ENCODE measurements around the gene CNBD2.
"Not testable (repeated sequence)": the region's sequence is repeated elsewhere in the genome, so short reads cannot be mapped to it uniquely, and the experiment has no call there.

CNBD2 gene

DNA sequence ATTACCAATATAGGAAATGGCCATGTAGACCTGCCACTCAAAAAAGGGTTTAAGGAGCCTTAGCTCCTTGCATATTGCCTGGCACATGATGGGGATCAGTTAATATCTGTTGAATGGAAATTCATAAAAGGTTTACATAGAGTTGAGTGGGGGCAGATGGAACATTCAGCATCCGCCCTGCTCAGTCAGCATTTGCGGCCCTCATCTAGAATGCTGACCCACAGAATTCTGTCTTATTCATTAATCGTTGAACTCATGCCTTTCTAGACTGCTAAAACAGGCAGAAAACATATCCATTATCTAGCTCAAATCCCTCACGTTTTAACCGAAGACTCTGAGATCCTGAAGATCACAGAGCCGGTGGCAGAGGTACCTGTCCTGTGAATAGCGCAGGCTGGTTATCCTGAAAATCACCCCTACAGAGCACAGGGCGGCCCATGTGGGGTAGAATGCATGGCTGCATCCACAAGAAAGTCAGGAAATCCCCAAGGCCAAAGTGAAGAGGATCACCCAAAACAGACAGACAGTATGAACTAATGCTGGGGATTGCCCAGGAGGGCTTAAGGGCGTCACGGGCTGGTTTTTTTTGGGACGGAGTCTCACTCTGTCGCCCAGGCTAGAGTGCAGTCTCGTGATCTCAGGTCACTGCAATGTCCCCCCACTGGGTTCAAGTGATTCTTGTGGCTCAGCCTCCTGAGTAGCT lies 59.9 kb downstream of the CNBD2 start:
- no peak for DNase-seq

GRCh38 chr20:36030149-36030548 lies 61.8 kb downstream of the CNBD2 start:
- DNase-seq: no peak

- DNase-seq: no peak
These were observed 63.4 kb downstream of the CNBD2 start for GRCh38 chr20:36031806-36032205.

DNA sequence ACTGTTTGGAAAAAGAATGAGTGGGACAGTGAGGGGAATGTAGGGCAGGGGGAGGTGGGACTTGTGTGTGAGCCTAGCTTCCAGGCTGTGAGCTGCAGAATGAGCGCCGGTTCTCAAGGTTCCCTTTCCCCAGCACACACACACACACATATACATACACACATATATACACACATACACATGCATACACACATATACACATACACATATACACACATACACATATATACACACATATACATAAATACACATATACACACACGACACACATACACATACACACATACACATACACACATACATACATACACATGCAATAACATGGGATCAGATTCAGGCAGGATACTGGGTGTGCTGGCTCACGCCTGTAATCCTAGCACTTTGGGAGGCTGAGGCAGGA lies 66.5 kb downstream of the CNBD2 start:
- no peak for DNase-seq

DNA sequence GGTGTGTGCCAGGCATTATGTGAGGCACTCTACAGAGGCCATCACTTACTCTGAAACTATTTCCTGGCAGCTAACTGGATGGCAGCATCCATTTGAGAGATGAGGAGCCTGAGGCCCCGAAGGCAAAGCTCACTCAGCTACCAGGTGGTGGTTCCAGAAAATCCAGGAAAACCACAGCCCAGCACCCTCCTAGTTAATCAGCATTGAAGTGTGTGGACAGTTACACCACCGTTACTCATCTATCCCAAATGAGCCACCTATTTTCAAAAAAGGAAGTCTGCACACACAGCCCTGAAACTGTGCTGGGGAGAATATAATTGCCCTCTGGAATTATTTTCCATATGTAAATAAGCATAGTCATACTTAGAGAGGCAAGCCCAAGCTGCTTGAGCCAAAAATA lies 67.4 kb downstream of the CNBD2 start:
- DNase-seq: peak; percentile 74

GRCh38 chr20:36036688-36037087 lies 68.3 kb downstream of the CNBD2 start:
- DNase-seq: no peak

DNA sequence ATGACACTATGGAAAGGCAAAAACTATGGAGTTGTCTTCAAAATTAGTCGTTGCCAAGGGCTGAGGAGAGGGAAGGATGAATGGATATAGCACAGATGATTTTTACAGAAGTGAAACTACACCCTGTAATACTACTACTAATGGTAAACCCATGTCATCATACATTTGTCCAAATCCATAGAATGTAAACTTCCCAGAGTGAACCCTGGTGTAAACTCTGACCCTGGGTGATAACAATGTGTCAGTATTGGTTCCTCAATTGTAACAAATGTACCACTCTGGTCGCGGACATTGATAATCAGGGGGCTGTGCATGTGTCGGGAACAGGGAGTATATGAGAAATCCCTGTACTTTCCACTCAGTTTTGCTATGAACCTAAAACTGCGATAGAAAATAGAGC lies 72.2 kb downstream of the CNBD2 start:
- DNase-seq: no peak

DNA sequence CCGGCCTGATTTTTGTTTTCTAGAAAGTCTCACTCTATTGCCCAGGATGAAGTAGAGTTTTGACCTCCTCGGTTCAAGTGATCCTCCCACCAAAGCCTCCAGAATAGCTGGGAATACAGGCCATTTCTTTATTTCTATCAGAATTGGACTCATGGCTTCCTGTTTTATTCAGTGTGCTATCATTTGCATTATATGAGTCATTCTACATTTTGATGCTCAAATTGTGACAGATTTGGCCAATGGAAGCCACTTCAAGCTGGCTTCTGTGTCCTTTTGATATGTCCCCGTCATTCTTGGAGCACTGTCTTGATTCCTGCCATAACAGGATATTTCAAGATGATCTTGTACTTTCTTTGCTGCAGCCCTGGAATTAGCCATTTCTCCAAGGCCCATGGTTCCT lies 75.1 kb downstream of the CNBD2 start:
- DNase-seq: no peak

DNA sequence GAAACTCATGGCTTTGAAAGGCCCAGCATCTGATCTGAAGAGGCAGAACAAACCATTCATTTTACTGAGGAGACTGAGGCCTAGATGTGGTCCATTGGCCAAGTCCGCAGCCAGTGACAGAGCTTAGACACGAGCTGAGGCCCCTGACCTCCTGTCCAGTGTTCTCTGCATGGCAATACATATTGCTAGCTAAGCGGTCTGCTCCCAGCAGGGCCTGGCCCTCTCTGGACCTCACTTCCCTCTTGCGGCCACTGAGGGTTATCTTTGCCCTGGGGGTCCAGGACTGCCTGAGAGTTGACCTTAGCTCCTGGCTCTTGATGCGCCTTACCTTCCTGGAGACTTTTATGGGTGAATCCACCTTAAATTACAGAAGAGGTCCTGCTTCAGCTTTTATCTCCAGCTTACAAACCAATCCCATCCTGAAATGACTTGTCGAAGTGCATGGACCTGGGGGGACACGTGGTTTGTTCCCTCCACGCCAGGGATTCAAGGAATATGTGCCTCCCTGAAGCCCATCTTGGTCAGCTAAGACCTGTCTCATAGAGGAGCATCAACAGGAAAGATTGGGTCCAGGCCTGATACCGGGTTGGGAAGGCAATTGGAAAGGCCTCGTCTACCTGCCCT lies 75.6 kb downstream of the CNBD2 start:
- no peak for DNase-seq

DNA sequence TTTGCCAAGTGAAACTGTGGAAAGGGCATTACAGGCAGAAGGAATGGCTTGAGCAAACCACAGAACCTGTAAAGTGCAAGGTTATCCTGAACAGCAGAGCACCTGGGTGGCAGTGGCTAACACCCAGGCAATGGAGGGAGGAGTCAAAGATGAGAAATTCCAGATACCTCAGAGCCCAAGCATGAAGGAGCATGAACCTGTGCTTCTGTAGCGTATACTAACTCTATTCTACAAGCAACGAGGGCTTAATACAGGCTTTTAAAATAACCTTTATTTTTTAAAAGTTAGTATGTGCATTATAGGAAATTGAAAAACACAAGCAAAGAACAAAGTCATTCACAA lies 77.0 kb downstream of the CNBD2 start:
- no peak for DNase-seq

DNA sequence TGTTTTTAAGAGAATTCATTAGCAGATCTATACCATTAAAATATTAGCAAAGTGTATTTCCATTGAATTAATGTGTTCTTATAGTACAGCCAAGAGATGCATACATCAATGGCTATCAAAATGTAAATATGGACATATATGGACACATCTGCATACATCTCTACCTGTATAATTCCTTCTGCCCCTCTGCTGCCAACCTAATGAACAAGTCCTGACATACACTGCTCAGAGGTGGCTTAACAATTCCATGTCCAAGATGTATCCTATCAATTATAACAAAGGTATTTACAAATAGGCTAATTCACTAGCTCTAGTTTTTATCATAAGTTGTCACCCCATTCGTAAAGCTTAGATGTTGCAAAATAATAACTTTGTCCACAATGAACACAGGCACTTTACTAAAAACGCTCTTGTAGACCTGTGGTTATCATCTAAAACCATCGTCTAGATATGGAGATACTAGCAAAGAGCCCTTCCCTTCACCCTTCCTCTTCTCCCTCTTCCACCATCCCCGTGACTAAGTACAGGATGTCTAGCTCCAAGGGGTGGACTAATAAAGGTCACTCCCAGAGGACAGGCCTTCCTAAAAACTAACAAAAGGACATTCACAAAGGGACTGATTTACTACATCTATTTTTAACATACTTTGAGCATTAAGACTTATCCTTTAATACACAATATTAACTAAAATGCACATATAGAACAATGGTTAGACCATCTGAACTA lies 77.8 kb downstream of the CNBD2 start:
- DNase-seq: not testable (repeated sequence)

- DNase-seq: not testable (repeated sequence)
These were observed 81.0 kb downstream of the CNBD2 start for GRCh38 chr20:36049408-36049807.

- peak; percentile 84 for DNase-seq
These were observed 82.3 kb downstream of the CNBD2 start for GRCh38 chr20:36050436-36051317.

DNA sequence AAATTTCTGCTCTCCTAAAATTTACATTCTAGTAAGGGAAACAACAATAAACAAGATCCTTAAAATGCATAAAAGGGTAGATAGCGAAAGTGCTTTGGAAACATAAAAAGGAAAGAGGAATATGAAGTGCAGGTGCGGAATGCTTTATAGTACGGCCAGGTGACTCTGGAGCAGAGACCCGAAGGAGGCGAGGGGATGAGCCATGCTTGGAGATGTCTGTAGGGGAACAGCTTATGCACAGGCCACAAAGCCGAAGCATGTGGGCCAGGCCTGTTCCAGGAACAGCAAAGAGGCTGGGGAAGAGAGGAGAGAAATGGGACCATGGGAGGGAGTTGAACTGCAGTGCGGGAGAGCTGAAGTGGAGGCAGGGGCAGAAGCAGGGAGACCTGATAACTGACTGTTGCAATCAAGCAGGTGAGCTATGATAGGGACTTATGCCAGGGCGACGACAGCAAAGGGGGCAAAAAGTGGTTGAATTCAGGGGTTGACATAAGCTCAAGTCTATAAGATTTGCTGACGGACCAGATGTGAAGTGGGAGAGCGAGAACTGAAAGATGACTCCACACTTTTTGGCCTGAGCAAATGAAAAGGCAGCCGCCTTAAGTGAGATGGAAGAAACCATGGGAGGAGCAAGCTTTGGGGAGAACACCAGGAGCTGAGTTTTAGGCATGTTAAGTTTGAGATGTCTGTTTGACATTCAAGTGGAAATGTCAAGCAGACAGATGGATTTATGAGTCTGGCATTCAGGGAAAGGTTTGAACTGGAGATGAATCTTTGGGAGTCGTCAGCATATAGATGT lies 83.1 kb downstream of the CNBD2 start:
- no peak for DNase-seq

DNA sequence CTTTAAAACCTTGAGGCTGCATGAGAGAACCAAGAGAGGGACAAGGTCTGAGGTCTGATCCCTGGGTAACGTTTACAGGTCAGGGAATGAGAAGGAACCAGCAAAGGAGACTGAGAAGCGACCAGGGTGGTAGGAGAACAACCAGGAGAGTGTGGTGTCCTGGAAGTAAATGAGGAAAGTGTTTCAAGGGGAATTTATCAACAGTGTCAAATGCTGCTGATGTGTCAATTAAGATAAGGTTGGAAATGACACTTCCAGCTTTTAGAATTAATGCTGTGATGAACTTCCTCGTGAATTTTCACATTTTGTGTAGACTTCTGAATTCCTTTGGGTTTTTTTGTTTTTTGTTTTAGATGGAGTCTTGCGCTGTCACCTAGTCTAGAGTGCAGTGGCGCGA lies 83.7 kb downstream of the CNBD2 start:
- no peak for DNase-seq

- DNase-seq: not testable (repeated sequence)
These were observed 85.6 kb downstream of the CNBD2 start for GRCh38 chr20:36053863-36054518.

GRCh38 chr20:36055145-36055544 lies 86.8 kb downstream of the CNBD2 start:
- DNase-seq: no peak

GRCh38 chr20:36060676-36061075 lies 92.3 kb downstream of the CNBD2 start:
- DNase-seq: no peak

DNA sequence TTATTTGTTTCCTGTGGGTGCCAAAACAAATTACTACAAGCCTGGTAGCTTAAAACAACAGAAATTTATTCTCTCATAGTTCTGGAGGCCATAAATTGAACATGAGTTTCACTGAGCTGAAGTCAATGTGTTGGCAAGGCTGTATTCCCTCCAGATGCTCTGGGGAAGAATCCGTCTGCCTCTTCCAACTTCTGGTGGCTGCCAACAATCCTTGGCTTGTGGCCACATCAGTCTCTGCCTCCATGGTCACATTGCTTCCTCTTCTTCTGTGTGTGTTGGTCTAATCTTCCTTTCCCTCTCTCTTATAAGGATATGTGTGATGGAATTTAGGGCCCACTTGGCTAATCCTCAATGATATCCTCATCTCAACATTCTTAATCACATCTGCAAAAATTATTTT lies 93.4 kb downstream of the CNBD2 start:
- DNase-seq: no peak

DNA sequence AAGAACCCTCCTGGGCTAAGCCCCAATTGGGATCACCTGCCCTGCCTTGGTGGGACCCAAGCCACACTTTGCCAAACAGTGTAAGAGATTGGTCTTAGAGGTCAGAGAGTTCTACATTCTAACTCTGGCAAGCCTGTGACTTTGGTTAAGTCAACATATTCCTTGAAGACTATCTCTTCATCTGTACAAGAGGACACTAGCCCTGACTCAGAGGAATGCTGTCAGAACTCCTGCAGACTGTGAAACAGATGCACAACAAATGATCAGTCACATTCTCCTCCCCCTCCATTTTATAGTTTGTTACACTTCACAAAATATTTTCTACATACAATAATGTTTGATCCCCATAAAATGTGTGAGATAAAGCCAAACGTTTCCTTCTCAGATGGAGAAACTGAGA lies 94.4 kb downstream of the CNBD2 start:
- no peak for DNase-seq

GRCh38 chr20:36063916-36064657 lies 95.7 kb downstream of the CNBD2 start:
- DNase-seq: no peak
